CD4-positive, alpha-beta T cell (primary cell): ENCODE measurements around the gene DBT. TPM values are rescaled to one million over a fixed set of nuclear protein-coding genes. Genes with fewer than 3 reads are reported as not detected.

Experiments used
- ATAC-seq: fragments of 200-7000 bp; cut with Tn5 transposase; one replicate; pipeline ENCODE4 v1.10.0; 2022; ENCODE audit warnings: mild to moderate bottlenecking; ENCODE audit not compliant: poor library complexity
- CTCF ChIA-PET: fragments of 350-600 bp; sonication (Branson Sonifier 250); formaldehyde crosslinking; loops from one replicate; lab custom pipeline; 2021; ENCODE audit warnings: antibody characterized with exemption, inconsistent platforms; lab: Charles Lee
- POLR2A ChIA-PET: fragments of 350-600 bp; sonication (Branson Sonifier 250); formaldehyde crosslinking; loops from one replicate; lab custom pipeline; 2021; ENCODE audit warnings: antibody characterized with exemption, inconsistent platforms; lab: Charles Lee
- DNase-seq, 14 experiments: peaks; one replicate each; pipeline ENCODE4 v3.0.0-alpha.2; 2013 to 2020; ENCODE audit warnings: mixed read lengths in 2 of 14
- H3K27ac ChIP-seq, 2 donors: one replicate each; pipeline versions ENCODE4 v1.5.1 to v1.7.0; 2013; ENCODE audit warnings: low read length in 2 of 2, low read depth in 1 of 2, mild to moderate bottlenecking in 1 of 2
- H3K27me3 ChIP-seq, 2 experiments: 1 replicate in 1 of 2; 2 replicates in 1 of 2; pipeline versions ENCODE4 v1.6.1 to v1.7.0; 2013; ENCODE audit warnings: low read length in 2 of 2, control low read depth in 1 of 2, mild to moderate bottlenecking in 1 of 2, moderate library complexity in 1 of 2; ENCODE audit not compliant: insufficient read depth in 2 of 2, control insufficient read depth in 1 of 2
- H3K36me3 ChIP-seq: one replicate; pipeline ENCODE4 v1.6.1; 2013; ENCODE audit warnings: low read length, control low read depth; ENCODE audit not compliant: insufficient read depth
- H3K4me1 ChIP-seq: one replicate; pipeline ENCODE4 v1.6.1; 2013; ENCODE audit warnings: low read length, control low read depth; ENCODE audit not compliant: insufficient read depth
- H3K4me3 ChIP-seq: one replicate; pipeline ENCODE4 v1.5.1; 2013; ENCODE audit warnings: mild to moderate bottlenecking, low read length, moderate library complexity
- H3K9me3 ChIP-seq, 2 experiments: 1 replicate in 1 of 2; 2 replicates in 1 of 2; pipeline versions ENCODE4 v1.6.1 to v1.7.0; 2013; ENCODE audit warnings: low read length in 2 of 2, mild to moderate bottlenecking in 2 of 2, control low read depth in 1 of 2, moderate library complexity in 1 of 2; ENCODE audit not compliant: control insufficient read depth in 1 of 2, insufficient read depth in 1 of 2
- H3K27ac Mint-ChIP-seq: one replicate; pipeline ENCODE4 v1.8.0; 2020; ENCODE audit warnings: mixed read lengths
- H3K27me3 Mint-ChIP-seq: one replicate; pipeline ENCODE4 v1.8.0; 2021; ENCODE audit warnings: mixed read lengths
- H3K36me3 Mint-ChIP-seq: one replicate; pipeline ENCODE4 v1.8.0; 2021; ENCODE audit warnings: low read depth, mixed read lengths
- H3K4me1 Mint-ChIP-seq: one replicate; pipeline ENCODE4 v1.8.0; 2021; ENCODE audit warnings: low read depth, mixed read lengths
- H3K4me3 Mint-ChIP-seq: one replicate; pipeline ENCODE4 v1.8.0; 2020; ENCODE audit warnings: mild to moderate bottlenecking, mixed read lengths
- H3K9me3 Mint-ChIP-seq: one replicate; pipeline ENCODE4 v1.8.0; 2020; ENCODE audit warnings: mixed read lengths
- intact Hi-C, 2 experiments: fragments of 100-400 bp; cut with DNase I in 1 of 2; cut with micrococcal nuclease in 1 of 2; formaldehyde crosslinking; loops; one replicate each; pipeline versions ENCODE4 v1.15.1 to v1.9.0; 2023 to 2025; cut with DNase I, micrococcal nuclease
- total RNA-seq, 174 experiments: library from RNA in 2 of 174; stranded (reverse) in 2 of 174; gene quantifications; one replicate each; pipeline ENCODE4 v1.2.3 and lab custom pipeline; 2021 to 2026
- TF ChIP-seq, protein P1 (sequence below): fragments of 200-600 bp; IDR thresholded peaks from one replicate; pipeline ENCODE4 v1.8.0; 2022; ENCODE audit warnings: antibody characterized with exemption, mild to moderate bottlenecking

DBT gene
- total RNA-seq, 2 experiments from 2014 or later, result 5.3 to 5.4 TPM

GRCh38 chr1:100296140-100296539 is 46.5 kb upstream of the DBT start:
- no peak for ATAC-seq
- TF ChIP-seq, protein P1, sequence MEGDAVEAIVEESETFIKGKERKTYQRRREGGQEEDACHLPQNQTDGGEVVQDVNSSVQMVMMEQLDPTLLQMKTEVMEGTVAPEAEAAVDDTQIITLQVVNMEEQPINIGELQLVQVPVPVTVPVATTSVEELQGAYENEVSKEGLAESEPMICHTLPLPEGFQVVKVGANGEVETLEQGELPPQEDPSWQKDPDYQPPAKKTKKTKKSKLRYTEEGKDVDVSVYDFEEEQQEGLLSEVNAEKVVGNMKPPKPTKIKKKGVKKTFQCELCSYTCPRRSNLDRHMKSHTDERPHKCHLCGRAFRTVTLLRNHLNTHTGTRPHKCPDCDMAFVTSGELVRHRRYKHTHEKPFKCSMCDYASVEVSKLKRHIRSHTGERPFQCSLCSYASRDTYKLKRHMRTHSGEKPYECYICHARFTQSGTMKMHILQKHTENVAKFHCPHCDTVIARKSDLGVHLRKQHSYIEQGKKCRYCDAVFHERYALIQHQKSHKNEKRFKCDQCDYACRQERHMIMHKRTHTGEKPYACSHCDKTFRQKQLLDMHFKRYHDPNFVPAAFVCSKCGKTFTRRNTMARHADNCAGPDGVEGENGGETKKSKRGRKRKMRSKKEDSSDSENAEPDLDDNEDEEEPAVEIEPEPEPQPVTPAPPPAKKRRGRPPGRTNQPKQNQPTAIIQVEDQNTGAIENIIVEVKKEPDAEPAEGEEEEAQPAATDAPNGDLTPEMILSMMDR, result no peak
- Mint-ChIP-seq H3K4me1 (no peaks in the 10 kb centered on the region), H3K27me3 (no peaks in the 10 kb centered on the region), H3K36me3 (peaks cover 22% of the 10 kb centered on the region), H3K4me3 (no peak overlapping the region), H3K27ac (no peak overlapping the region), H3K9me3 (no peaks in the 10 kb centered on the region)
- H3K27me3 ChIP-seq, result no peaks in the 10 kb centered on the region
- no peaks in the 10 kb centered on the region for H3K4me1 ChIP-seq
- no peaks in the 10 kb centered on the region for H3K9me3 ChIP-seq
- no peak for DNase-seq
- CTCF ChIA-PET, result interaction anchor here (0.6 to 1.2 kb wide), 2 partner anchors 168 to 263 kb away, joined by 3 read pairs; no protein-coding TSS in a partner anchor
- no peak overlapping the region for H3K27ac ChIP-seq
- H3K36me3 ChIP-seq, result peaks cover 24% of the 10 kb centered on the region
- no peak overlapping the region for H3K4me3 ChIP-seq
- intact Hi-C loops, result loop anchor here in 1 of 2 experiments (10.0 kb wide), 1 partner anchor 49 kb away; no protein-coding TSS in a partner anchor
- POLR2A ChIA-PET, result no interaction called here

GRCh38 chr1:100292711-100293110 is 43.1 kb upstream of the DBT start:
- CTCF ChIA-PET, result no interaction called here
- DNase-seq, result no peak
- H3K27ac Mint-ChIP-seq, result peak overlapping the region; percentile 18
- Histone ChIP-seq H3K9me3 (no peaks in the 10 kb centered on the region), H3K4me3 (no peak overlapping the region), H3K27me3 (no peaks in the 10 kb centered on the region), H3K4me1 (no peaks in the 10 kb centered on the region), H3K27ac (no peak overlapping the region), H3K36me3 (peaks cover 55% of the 10 kb centered on the region)
- TF ChIP-seq, protein P1, result no peak
- intact Hi-C loops, result loop anchor here in 1 of 2 experiments (10.0 kb wide), 1 partner anchor 52 kb away; no protein-coding TSS in a partner anchor
- H3K9me3 Mint-ChIP-seq, result no peaks in the 10 kb centered on the region
- no peak for ATAC-seq
- no peaks in the 10 kb centered on the region for H3K4me1 Mint-ChIP-seq
- H3K36me3 Mint-ChIP-seq, result peaks cover 41% of the 10 kb centered on the region
- H3K4me3 Mint-ChIP-seq, result no peak overlapping the region
- no peaks in the 10 kb centered on the region for H3K27me3 Mint-ChIP-seq
- POLR2A ChIA-PET, result no interaction called here

GRCh38 chr1:100290291-100290690 is 40.7 kb upstream of the DBT start:
- Histone ChIP-seq H3K27me3 (no peaks in the 10 kb centered on the region), H3K4me3 (no peak overlapping the region), H3K4me1 (no peaks in the 10 kb centered on the region), H3K9me3 (no peaks in the 10 kb centered on the region), H3K27ac (no peak overlapping the region), H3K36me3 (peaks cover 76% of the 10 kb centered on the region)
- Mint-ChIP-seq H3K9me3 (no peaks in the 10 kb centered on the region), H3K4me1 (no peaks in the 10 kb centered on the region), H3K27ac (no peak overlapping the region), H3K36me3 (peaks cover 61% of the 10 kb centered on the region), H3K4me3 (no peak overlapping the region), H3K27me3 (no peaks in the 10 kb centered on the region)
- DNase-seq (no peak), ATAC-seq (no peak)
- intact Hi-C loops, result loop anchor here in 1 of 2 experiments (10.0 kb wide), 1 partner anchor 55 kb away; no protein-coding TSS in a partner anchor
- CTCF ChIA-PET, result interaction anchor here (0.7 to 1.4 kb wide), 2 partner anchors 166 to 169 kb away, joined by 3 to 10 read pairs; no protein-coding TSS in a partner anchor
- TF ChIP-seq, protein P1, result no peak
- POLR2A ChIA-PET, result interaction anchor here (1.1 kb wide), 1 partner anchor 17 kb away, joined by 3 read pairs; no protein-coding TSS in a partner anchor
